ENCODE measurements around the gene GJC2.

The GJC2 gene

GRCh38 chr1:228177721-228178710 lies 28.3 kb downstream of the GJC2 start:
- Histone ChIP-seq H3K4me2 (ENCODE audit: low read length) (no peak overlapping the region), H3K23ac (ENCODE audit: low read length) (no peak overlapping the region), H4K91ac (ENCODE audit: low read depth, low read length) (no peak overlapping the region), H2BK120ac (ENCODE audit: insufficient read depth, low read length, poor library complexity) (no peak overlapping the region), H2AK5ac (ENCODE audit: low read length) (no peak overlapping the region), H4K8ac (ENCODE audit: low read depth, low read length) (no peak overlapping the region), H3K9ac (ENCODE audit: low read length) (no peak overlapping the region), H3K4me3 (ENCODE audit: low read depth, low read length) (no peak overlapping the region), H3K27me3 (ENCODE audit: insufficient read depth, low read length) (no peaks in the 10 kb centered on the region), H3K18ac (ENCODE audit: low read length) (no peak overlapping the region), H3K36me3 (ENCODE audit: control insufficient read depth in 1 of 2, insufficient read depth in 2 of 2, low read length in 2 of 2) (peaks cover 0 to 3% of the 10 kb centered on the region in 2 experiments), H3K4me1 (ENCODE audit: control insufficient read depth in 1 of 2, insufficient read depth in 2 of 2, low read length in 2 of 2) (peaks cover 0 to 5% of the 10 kb centered on the region in 2 experiments), H3K4ac (ENCODE audit: low read depth, low read length) (no peak overlapping the region), H3K14ac (ENCODE audit: low read length) (no peak overlapping the region), H3K79me2 (ENCODE audit: control insufficient read depth, insufficient read depth, low read length, poor library complexity) (no peaks in the 10 kb centered on the region), H2BK12ac (ENCODE audit: low read length) (no peak overlapping the region), H3K79me1 (ENCODE audit: low read length) (no peaks in the 10 kb centered on the region), H4K12ac (ENCODE audit: low read depth, low read length) (no peak overlapping the region), H3K27ac (ENCODE audit: low read depth, low read length) (no peak overlapping the region), H2BK5ac (ENCODE audit: low read depth, low read length, poor library complexity) (no peak overlapping the region), H3K9me3 (ENCODE audit: insufficient read depth, low read depth, low read length) (peaks cover 6% of the 10 kb centered on the region), H2AFZ (ENCODE audit: insufficient read depth, low read length, poor library complexity) (no peak overlapping the region)
- no peak for DNase-seq
- no CpG with 5 or more reads among the region's 12 CpGs for WGBS (ENCODE audit: extremely low coverage, insufficient coverage, insufficient read length)

- Histone ChIP-seq H3K4me3 (ENCODE audit: low read depth, low read length) (no peak overlapping the region), H3K23ac (ENCODE audit: low read length) (no peak overlapping the region), H3K4ac (ENCODE audit: low read depth, low read length) (no peak overlapping the region), H3K9ac (ENCODE audit: low read length) (no peak overlapping the region), H3K9me3 (ENCODE audit: insufficient read depth, low read depth, low read length) (peaks cover 2% of the 10 kb centered on the region), H3K18ac (ENCODE audit: low read length) (no peak overlapping the region), H3K27me3 (ENCODE audit: insufficient read depth, low read length) (no peaks in the 10 kb centered on the region), H2BK5ac (ENCODE audit: low read depth, low read length, poor library complexity) (no peak overlapping the region), H3K79me1 (ENCODE audit: low read length) (no peaks in the 10 kb centered on the region), H2BK12ac (ENCODE audit: low read length) (no peak overlapping the region), H3K79me2 (ENCODE audit: control insufficient read depth, insufficient read depth, low read length, poor library complexity) (no peaks in the 10 kb centered on the region), H3K14ac (ENCODE audit: low read length) (no peak overlapping the region), H3K4me1 (ENCODE audit: control insufficient read depth in 1 of 2, insufficient read depth in 2 of 2, low read length in 2 of 2) (no peaks in the 10 kb centered on the region), H2AFZ (ENCODE audit: insufficient read depth, low read length, poor library complexity) (no peak overlapping the region), H2BK120ac (ENCODE audit: insufficient read depth, low read length, poor library complexity) (no peak overlapping the region), H3K27ac (ENCODE audit: low read depth, low read length) (no peak overlapping the region), H3K36me3 (ENCODE audit: control insufficient read depth in 1 of 2, insufficient read depth in 2 of 2, low read length in 2 of 2) (peaks cover 0 to 3% of the 10 kb centered on the region in 2 experiments), H4K91ac (ENCODE audit: low read depth, low read length) (no peak overlapping the region), H4K12ac (ENCODE audit: low read depth, low read length) (no peak overlapping the region), H2AK5ac (ENCODE audit: low read length) (no peak overlapping the region), H3K4me2 (ENCODE audit: low read length) (no peak overlapping the region), H4K8ac (ENCODE audit: low read depth, low read length) (no peak overlapping the region)
- DNase-seq = no peak
- WGBS (ENCODE audit: extremely low coverage, insufficient coverage, insufficient read length) = no CpG with 5 or more reads among the region's 12 CpGs
These were observed 29.3 kb downstream of the GJC2 start for GRCh38 chr1:228178737-228179684.

- no peak overlapping the region for H3K4me3 ChIP-seq (ENCODE audit: low read depth, low read length)
- H3K9ac ChIP-seq (ENCODE audit: low read length) = no peak overlapping the region
- no peak overlapping the region for H3K18ac ChIP-seq (ENCODE audit: low read length)
- no peak overlapping the region for H2BK5ac ChIP-seq (ENCODE audit: low read depth, low read length, poor library complexity)
- H2AFZ ChIP-seq (ENCODE audit: insufficient read depth, low read length, poor library complexity) = no peak overlapping the region
- no peak overlapping the region for H4K8ac ChIP-seq (ENCODE audit: low read depth, low read length)
- no peak overlapping the region for H2BK120ac ChIP-seq (ENCODE audit: insufficient read depth, low read length, poor library complexity)
- no peak overlapping the region for H3K27ac ChIP-seq (ENCODE audit: low read depth, low read length)
- H3K9me3 ChIP-seq (ENCODE audit: insufficient read depth, low read depth, low read length) = no peaks in the 10 kb centered on the region
- H3K14ac ChIP-seq (ENCODE audit: low read length) = no peak overlapping the region
- no peak overlapping the region for H3K23ac ChIP-seq (ENCODE audit: low read length)
- no peaks in the 10 kb centered on the region for H3K4me1 ChIP-seq (ENCODE audit: control insufficient read depth in 1 of 2, insufficient read depth in 2 of 2, low read length in 2 of 2)
- H3K79me2 ChIP-seq (ENCODE audit: control insufficient read depth, insufficient read depth, low read length, poor library complexity) = no peaks in the 10 kb centered on the region
- H2AK5ac ChIP-seq (ENCODE audit: low read length) = no peak overlapping the region
- H4K91ac ChIP-seq (ENCODE audit: low read depth, low read length) = no peak overlapping the region
- no CpG with 5 or more reads among the region's 4 CpGs for WGBS (ENCODE audit: extremely low coverage, insufficient coverage, insufficient read length)
- no peaks in the 10 kb centered on the region for H3K79me1 ChIP-seq (ENCODE audit: low read length)
- H4K12ac ChIP-seq (ENCODE audit: low read depth, low read length) = no peak overlapping the region
- H3K36me3 ChIP-seq (ENCODE audit: control insufficient read depth in 1 of 2, insufficient read depth in 2 of 2, low read length in 2 of 2) = no peaks in the 10 kb centered on the region
- no peak overlapping the region for H2BK12ac ChIP-seq (ENCODE audit: low read length)
- H3K27me3 ChIP-seq (ENCODE audit: insufficient read depth, low read length) = no peaks in the 10 kb centered on the region
- DNase-seq = peak in 1 of 2 donors; percentile 21
- H3K4ac ChIP-seq (ENCODE audit: low read depth, low read length) = no peak overlapping the region
- no peak overlapping the region for H3K4me2 ChIP-seq (ENCODE audit: low read length)
These were observed 30.7 kb downstream of the GJC2 start for GRCh38 chr1:228180271-228180958.

All from trophoblast cell (in vitro differentiated cells and primary cell).